ENCODE results near the gene FAM50B.

FAM50B gene

GRCh38 chr6:3812596-3812995 is 36.6 kb upstream of the FAM50B start:
- TF ChIP-seq CTCF (conservative IDR thresholded peaks at IDR 0.05), result no peak
- no peak overlapping the region for H3K27ac ChIP-seq

GRCh38 chr6:3813150-3813780 is 35.9 kb upstream of the FAM50B start:
- H3K27ac ChIP-seq, result no peak overlapping the region
- TF ChIP-seq ZFX (IDR thresholded peaks at IDR 0.05) (no peak), CTCF (conservative IDR thresholded peaks at IDR 0.05) (no peak)

GRCh38 chr6:3813918-3814317 is 35.3 kb upstream of the FAM50B start:
- no peak for TF ChIP-seq ZFX (IDR thresholded peaks at IDR 0.05)
- no peak for TF ChIP-seq CTCF (conservative IDR thresholded peaks at IDR 0.05)
- H3K27ac ChIP-seq, result no peak overlapping the region

GRCh38 chr6:3814539-3814938 is 34.6 kb upstream of the FAM50B start:
- no peak for TF ChIP-seq ZFX (IDR thresholded peaks at IDR 0.05)
- TF ChIP-seq CTCF (conservative IDR thresholded peaks at IDR 0.05), result no peak
- no peak overlapping the region for H3K27ac ChIP-seq

- no peak overlapping the region for H3K27ac ChIP-seq
- TF ChIP-seq ZFX (IDR thresholded peaks at IDR 0.05) (no peak), CTCF (conservative IDR thresholded peaks at IDR 0.05) (no peak)
These were observed 32.9 kb upstream of the FAM50B start for GRCh38 chr6:3816251-3816650.

GRCh38 chr6:3819161-3820110 is 29.7 kb upstream of the FAM50B start:
- TF ChIP-seq ZFX (IDR thresholded peaks at IDR 0.05) (no peak), CTCF (conservative IDR thresholded peaks at IDR 0.05) (no peak)
- H3K27ac ChIP-seq, result no peak overlapping the region

GRCh38 chr6:3820563-3820962 is 28.6 kb upstream of the FAM50B start:
- no peak overlapping the region for H3K27ac ChIP-seq
- TF ChIP-seq ZFX (IDR thresholded peaks at IDR 0.05) (no peak), CTCF (conservative IDR thresholded peaks at IDR 0.05) (no peak)
